NCI-H446 treated with DMSO at 0.1 percent for 48 hours (cell line): ENCODE data around the gene ERBB4.
A peak's percentile ranks its signal among the peaks of the same experiment; 100 is the strongest.

Experiments
- DNase-seq: peaks from one replicate; lab custom pipeline; 2025; lab: John Stamatoyannopoulos, UW

ERBB4 gene

GRCh38 chr2:212364112-212364985 lies 174.3 kb downstream of the ERBB4 start:
- DNase-seq: peak; percentile 83

- peak; percentile 69 for DNase-seq
Observed at GRCh38 chr2:212361174-212361756, 177.3 kb downstream of the ERBB4 start.

GRCh38 chr2:212360068-212360460 lies 178.5 kb downstream of the ERBB4 start:
- peak; percentile 77 for DNase-seq

GRCh38 chr2:212359425-212360067 lies 179.1 kb downstream of the ERBB4 start:
- no peak for DNase-seq

GRCh38 chr2:212357606-212358005 lies 181.0 kb downstream of the ERBB4 start:
- peak; percentile 55 for DNase-seq

GRCh38 chr2:212354382-212354781 lies 184.2 kb downstream of the ERBB4 start:
- DNase-seq: no peak

GRCh38 chr2:212348501-212348900 lies 190.1 kb downstream of the ERBB4 start:
- no peak for DNase-seq

GRCh38 chr2:212346865-212347264 lies 191.7 kb downstream of the ERBB4 start:
- DNase-seq: no peak

- DNase-seq: no peak
Observed at GRCh38 chr2:212345966-212346365, 192.6 kb downstream of the ERBB4 start.

GRCh38 chr2:212344131-212344530 lies 194.5 kb downstream of the ERBB4 start:
- no peak for DNase-seq

- no peak for DNase-seq
Observed at GRCh38 chr2:212343167-212343566, 195.4 kb downstream of the ERBB4 start.

GRCh38 chr2:212337486-212338343 lies 200.9 kb downstream of the ERBB4 start:
- DNase-seq: no peak

GRCh38 chr2:212337036-212337435 lies 201.6 kb downstream of the ERBB4 start:
- no peak for DNase-seq

GRCh38 chr2:212330263-212330662 lies 208.3 kb downstream of the ERBB4 start:
- DNase-seq: peak; percentile 77

GRCh38 chr2:212328712-212329496 lies 209.7 kb downstream of the ERBB4 start:
- no peak for DNase-seq

- DNase-seq: no peak
Observed at GRCh38 chr2:212328136-212328535, 210.5 kb downstream of the ERBB4 start.

GRCh38 chr2:212327171-212327809 lies 211.3 kb downstream of the ERBB4 start:
- DNase-seq: no peak

GRCh38 chr2:212318636-212319035 lies 220.0 kb downstream of the ERBB4 start:
- DNase-seq: no peak

- peak; percentile 37 for DNase-seq
Observed at GRCh38 chr2:212314680-212315079, 223.9 kb downstream of the ERBB4 start.

GRCh38 chr2:212311807-212312404 lies 226.7 kb downstream of the ERBB4 start:
- DNase-seq: no peak
